Tibial nerve (tissue), 4 donors: ENCODE measurements around the gene TBCD.

ENCODE experiments used
- EP300 ChIP-seq, 2 donors: sonication (generic); formaldehyde crosslinking; IDR thresholded peaks; one replicate each; pipeline ENCODE4 v1.6.1; 2017; ENCODE audit warnings: antibody characterized with exemption in 2 of 2, mild to moderate bottlenecking in 1 of 2
- TF ChIP-seq, protein P1 (sequence below), 5 experiments: fragments of 200-600 bp in 3 of 5; fragments of 450-650 bp in 2 of 5; sonication (generic) in 3 of 5; IDR thresholded peaks; one replicate each; pipeline ENCODE4 v1.5.1; 2016 to 2019; ENCODE audit warnings: antibody characterized with exemption in 5 of 5, mild to moderate bottlenecking in 3 of 5, moderate library complexity in 2 of 5

DNA sequence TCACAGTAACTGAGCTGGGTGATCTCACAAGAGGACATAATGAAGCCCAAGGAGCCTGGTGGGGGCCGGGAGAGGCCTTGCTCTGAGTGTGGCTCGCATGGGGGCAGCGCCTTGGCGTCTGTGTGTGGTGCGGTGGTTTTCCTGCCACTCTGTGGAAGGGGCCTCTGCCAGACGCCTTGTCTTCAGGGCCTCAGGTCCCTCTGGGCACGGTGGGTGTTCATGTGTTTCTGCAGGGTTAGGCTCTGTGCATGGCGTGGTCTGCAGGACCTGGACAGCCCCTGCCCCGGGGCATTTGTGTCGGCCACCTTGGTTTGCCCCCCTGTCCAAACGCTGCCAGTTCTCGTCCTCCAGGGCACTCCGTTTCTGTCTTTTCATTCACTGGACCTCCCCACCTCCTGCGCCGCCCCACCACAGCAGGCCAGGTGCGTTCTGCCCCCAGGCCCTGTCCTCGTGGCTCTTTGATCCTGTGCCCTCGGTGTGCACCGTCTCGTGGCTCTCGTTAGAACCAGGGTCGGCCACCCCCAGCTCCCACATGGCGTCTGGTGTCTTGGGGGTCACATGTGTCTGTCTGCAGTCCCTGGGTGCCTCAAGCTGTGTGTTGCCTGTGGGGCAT, 131.7 kb downstream of the TBCD start:
- TF ChIP-seq EP300 (IDR thresholded peaks at IDR 0.05): no peak
- TF ChIP-seq, protein P1, sequence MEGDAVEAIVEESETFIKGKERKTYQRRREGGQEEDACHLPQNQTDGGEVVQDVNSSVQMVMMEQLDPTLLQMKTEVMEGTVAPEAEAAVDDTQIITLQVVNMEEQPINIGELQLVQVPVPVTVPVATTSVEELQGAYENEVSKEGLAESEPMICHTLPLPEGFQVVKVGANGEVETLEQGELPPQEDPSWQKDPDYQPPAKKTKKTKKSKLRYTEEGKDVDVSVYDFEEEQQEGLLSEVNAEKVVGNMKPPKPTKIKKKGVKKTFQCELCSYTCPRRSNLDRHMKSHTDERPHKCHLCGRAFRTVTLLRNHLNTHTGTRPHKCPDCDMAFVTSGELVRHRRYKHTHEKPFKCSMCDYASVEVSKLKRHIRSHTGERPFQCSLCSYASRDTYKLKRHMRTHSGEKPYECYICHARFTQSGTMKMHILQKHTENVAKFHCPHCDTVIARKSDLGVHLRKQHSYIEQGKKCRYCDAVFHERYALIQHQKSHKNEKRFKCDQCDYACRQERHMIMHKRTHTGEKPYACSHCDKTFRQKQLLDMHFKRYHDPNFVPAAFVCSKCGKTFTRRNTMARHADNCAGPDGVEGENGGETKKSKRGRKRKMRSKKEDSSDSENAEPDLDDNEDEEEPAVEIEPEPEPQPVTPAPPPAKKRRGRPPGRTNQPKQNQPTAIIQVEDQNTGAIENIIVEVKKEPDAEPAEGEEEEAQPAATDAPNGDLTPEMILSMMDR (IDR thresholded peaks at IDR 0.05): no peak
